Activated CD4-positive, alpha-beta T cell treated with anti-CD3 and anti-CD28 coated beads, Interleukin-2, amount 50 U/mL, for 48 hours (primary cell): ENCODE results near the gene LRIG1.

ENCODE experiments used
- DNase-seq, 2 experiments: peaks; one replicate each; pipeline ENCODE4 v3.0.0-alpha.2; 2020

The LRIG1 gene

GRCh38 chr3:66413151-66413751, 87.6 kb downstream of the LRIG1 start:
- peak; percentile 9 to 22 for DNase-seq

DNA sequence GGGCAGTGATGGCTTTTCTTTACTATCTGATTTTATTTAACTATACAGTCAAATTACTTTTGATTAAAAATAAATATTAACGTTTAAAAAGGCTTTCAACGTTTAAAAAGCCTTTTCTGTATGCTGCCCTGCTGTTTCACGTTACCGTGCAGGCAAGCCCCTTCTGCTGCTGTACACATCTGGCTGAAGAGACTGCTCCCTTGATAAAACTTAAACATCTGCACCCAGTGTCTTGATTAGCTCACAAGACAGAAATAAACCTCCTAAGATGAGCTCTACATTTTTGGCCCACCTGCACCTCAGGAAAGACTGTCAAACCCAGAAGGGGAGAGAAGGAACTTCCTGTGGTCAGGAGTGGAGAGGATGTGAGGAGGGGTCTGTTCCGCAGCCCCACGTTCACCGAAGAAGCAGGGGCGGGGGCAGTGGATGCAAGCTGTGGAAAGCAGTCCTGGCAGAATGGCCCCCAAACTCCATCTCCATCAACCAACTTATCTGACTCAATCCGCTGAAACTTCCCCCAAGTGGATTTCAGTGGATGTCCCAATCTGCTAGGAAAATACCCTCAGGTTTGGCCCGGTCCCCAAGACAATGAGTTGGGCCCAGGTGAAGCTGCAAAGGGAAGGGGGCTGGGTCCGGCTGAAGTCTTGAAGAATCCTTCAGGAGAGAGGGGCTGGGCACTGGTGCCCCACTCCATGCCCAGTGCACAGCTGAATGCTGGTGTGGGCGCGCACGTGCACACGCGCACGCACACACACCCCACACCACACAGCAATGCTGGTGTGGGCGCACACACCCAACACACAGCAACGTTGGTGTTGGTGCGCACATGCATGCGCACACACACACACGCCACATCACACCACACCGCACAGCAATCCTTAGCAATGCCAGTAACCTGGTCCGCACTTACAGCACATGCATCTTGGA, 88.6 kb downstream of the LRIG1 start:
- DNase-seq, result no peak

- no peak for DNase-seq
Observed at GRCh38 chr3:66411474-66411873, 89.3 kb downstream of the LRIG1 start.

GRCh38 chr3:66410976-66411375, 89.8 kb downstream of the LRIG1 start:
- no peak for DNase-seq

DNA sequence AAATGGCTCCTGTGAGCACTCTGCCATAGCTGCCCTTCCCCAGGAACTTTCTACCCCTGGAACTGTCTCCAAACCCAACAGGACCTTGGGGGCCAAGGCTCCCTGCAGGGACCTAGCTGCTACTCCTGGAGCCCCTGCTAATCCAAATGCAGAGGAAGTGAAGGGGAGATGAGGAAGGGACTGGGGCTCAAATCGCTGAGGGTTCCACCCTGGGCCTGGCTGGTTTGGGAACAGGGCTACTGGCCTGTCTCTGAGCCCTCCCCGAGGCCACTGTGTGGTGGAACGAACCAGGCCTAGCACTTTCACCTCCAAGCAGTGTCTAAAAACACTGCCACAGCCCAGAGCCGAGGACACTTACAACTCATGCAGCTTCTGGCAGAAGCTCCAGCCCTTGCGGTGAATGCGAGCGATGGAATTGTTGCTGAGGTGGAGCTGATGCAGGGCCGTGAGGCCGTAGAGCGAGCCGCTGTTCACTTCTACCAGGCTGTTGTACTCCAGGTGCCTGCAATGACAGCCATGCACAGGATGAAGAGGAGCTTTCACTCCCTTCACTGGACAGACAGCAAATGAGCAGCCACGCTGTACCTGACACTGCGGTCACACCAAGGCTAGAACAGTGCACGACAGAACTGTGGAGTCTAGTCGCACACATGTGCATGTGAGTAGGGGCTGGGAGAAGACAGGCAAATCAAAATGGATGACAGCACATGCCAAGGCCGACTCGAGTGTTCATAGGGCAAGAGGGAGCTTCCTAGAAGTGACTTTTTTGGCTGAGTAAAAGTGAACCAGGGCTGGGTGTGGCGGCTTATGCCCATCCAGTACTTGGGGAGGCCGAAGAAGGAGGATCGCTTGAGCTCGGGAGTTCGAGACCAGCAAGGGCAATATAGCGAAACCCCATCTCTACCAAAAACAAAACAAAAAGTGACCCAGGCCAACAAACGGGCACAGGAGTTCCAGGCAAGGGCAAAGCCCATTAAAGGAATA, 90.8 kb downstream of the LRIG1 start:
- DNase-seq, result no peak

- peak; percentile 82 to 85 for DNase-seq
Observed at GRCh38 chr3:66407611-66408218, 93.1 kb downstream of the LRIG1 start.

GRCh38 chr3:66406831-66407610, 93.8 kb downstream of the LRIG1 start:
- DNase-seq, result no peak

- no peak for DNase-seq
Observed at GRCh38 chr3:66406163-66406562, 94.7 kb downstream of the LRIG1 start.

DNA sequence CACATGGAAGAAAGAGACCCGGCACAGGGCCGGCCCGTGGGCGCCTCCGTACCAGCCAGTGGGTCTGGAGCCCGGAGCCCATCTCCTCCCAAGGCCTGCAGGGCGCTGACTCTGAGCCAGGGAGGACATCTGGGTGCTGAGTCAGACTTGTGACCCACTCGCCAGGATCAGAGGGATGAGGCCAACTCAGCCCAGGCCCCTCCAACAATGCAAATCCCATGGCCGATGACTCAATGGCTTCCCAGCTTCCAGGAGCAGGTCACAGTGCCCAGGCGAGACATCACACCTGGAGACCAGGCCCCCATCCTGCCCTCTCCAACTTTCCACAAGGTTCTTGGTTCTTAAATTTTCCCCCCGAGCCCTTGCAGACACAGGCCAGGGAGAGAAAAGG, 95.1 kb downstream of the LRIG1 start:
- DNase-seq, result no peak

DNA sequence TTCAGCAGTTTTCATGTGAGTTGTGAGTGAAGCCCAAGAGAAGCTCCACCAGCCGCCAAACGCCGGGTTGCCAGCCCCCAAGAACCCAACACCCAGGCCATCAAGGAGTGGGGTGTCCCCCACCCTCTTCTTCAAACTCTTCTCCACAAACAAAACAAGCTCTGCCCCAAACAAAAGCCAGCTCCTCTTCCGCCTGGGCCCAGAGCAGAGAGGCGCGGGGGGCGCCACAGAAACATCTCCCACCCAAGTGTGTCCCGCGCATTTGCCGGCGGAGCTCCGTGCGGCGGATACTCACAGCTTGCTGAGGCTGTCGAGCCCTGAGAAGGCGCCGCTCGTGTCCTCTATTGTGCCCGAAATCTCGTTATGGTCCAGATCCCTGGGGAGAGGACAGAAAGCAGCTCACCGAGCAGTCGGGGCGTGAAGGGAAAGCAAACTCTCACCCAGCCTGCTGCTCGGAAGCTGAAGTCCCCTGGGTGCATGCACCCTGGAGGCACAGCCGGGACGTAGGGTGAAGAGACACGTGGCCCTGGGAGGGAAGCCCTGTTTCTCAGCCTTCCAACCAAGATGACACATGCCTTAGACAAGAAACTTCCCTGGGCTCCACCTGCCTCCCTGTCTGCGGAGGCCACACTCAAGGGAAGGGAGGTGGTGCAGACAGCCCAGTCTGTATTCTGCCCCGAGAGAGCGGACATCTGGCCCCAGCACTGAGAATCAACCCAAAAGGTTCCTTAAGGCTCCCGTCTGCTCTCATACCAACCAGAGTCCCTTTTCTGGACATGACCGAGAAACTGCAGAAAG, 95.7 kb downstream of the LRIG1 start:
- DNase-seq, result no peak

DNA sequence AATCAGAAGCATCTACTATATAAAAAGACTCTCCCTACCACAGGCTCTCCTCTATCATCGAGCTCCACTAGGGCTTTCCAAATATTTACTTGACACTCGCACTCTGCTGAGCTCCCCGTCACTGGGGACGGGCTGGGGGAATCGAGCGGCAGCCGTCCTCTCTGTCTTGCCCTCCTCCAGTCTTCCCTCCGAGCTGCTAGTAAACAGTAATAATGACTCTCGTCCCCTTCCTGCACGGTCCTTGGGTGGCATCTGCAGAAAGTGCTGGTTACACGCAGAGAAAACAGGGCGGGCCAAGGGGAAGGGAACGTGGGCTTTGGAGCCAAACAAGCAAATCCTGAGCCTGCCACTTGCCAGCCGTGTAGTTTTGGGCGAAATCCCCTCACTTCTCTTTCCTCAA, 96.6 kb downstream of the LRIG1 start:
- DNase-seq, result no peak

- DNase-seq, result no peak
Observed at GRCh38 chr3:66403323-66403990, 97.4 kb downstream of the LRIG1 start.

DNA sequence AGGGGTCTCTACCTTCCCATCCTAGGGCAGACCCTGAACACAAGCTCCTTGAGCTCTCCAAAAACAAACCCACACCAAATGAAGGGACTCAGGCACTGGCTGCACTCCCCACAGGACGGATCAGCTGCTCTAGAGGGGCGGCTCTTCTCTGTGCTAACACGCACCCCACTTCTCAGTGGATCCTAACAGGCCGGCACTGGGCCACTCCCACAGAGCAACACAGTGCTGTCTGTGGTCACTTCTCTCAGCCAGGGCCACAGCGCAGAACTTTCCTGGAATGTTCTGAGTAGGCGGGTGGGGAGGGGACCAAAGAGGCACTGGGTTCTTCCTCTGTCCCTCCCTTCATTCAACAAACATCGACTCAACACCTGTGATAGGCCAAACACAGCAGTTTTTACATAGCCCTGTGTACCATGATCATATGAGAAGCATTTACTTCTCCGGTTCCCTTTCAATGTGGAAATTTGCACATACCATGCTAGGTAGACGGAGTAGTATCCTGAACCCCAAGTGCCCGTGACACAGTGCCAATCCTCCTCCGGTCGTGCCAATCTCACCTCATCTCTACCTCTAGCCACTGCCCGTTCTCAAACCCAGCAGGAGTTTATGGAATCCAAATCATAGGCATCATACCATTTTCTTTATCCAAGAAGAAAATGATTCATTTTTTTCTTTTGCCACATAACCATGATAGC, 98.1 kb downstream of the LRIG1 start:
- no peak for DNase-seq

GRCh38 chr3:66401675-66402491, 98.9 kb downstream of the LRIG1 start:
- DNase-seq, result no peak

GRCh38 chr3:66401157-66401550, 99.7 kb downstream of the LRIG1 start:
- DNase-seq, result no peak

DNA sequence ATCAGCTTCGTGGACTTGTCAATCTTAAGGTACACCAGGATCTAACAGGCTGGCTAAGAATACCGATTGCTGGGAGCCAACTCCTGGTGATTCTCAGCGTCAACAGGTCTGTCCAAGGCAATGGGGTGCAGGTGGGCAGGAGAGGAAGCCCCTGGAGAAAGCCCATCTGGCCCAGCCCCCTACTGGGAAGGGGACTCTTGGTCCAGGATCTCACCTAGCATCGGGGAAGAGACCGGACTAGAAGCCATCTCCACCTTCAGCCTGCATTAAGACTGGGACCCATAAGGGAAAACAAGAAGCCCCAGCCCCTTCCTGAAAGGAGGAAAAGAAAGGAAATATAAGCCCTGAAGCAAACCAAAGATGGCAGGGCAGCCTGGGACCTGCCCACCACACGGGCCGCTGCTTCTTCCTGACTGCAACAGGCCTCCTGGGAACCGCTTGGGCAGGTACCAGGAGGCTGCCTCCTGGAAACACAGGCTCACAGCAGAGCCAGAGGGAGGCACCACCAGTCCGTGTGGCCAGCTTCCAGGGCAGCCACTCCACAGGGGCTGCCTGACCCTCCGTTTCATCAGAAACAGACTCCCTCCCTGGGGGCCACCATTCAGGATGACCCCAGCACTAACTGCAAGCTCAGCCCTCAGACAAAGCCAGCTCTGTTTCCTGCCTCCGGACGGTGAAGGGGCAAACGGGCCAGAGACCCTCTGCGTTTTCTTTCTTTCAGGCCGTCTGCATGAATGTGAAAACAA, 100.2 kb downstream of the LRIG1 start:
- DNase-seq, result no peak

- DNase-seq, result no peak
Observed at GRCh38 chr3:66399529-66400232, 101.1 kb downstream of the LRIG1 start.
